C4-2B (cell line): Measurements from ENCODE around the gene ZFAND2B.

Experiments used
- H3K27ac ChIP-seq: fragments of 450-650 bp; 2 replicates; pipeline ENCODE4 v1.5.1; 2017
- CTCF ChIP-seq: fragments of 450-650 bp; conservative IDR thresholded peaks from 2 replicates; pipeline ENCODE4 v1.5.1; 2017; ENCODE audit warnings: mild to moderate bottlenecking
- ZFX ChIP-seq: fragments of 450-650 bp; IDR thresholded peaks from 2 replicates; pipeline ENCODE4 v1.6.1; 2017

The ZFAND2B gene

DNA sequence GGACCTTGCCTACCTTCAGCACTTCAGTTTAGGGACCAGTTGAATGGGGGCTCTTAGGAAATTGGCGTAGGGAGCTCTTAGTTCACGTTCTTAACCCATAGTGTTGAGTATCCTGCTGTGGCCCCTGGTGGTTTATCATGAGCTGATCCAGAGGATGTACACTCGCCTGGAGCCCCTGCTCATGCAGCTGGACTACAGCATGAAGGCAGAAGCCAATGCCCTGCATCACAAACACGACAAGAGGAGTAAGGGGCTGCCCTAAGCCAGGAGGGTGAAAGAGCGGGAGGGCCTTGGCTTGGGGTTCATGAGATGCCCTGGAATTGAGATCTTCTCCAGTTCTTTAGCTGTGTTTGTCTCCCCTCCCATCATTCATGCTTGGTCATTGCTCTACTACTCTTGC lies 25.6 kb upstream of the ZFAND2B start:
- TF ChIP-seq ZFX (no peak), CTCF (no peak)
- H3K27ac ChIP-seq: no peak overlapping the region

GRCh38 chr2:219181531-219181930 lies 25.1 kb upstream of the ZFAND2B start:
- H3K27ac ChIP-seq: no peak overlapping the region
- TF ChIP-seq ZFX: no peak
- no peak for TF ChIP-seq CTCF

- no peak for TF ChIP-seq ZFX
- TF ChIP-seq CTCF: no peak
- no peak overlapping the region for H3K27ac ChIP-seq
Observed at GRCh38 chr2:219182331-219183150, 24.0 kb upstream of the ZFAND2B start.

- TF ChIP-seq ZFX (no peak), CTCF (no peak)
- no peak overlapping the region for H3K27ac ChIP-seq
Observed at GRCh38 chr2:219183151-219183772, 23.3 kb upstream of the ZFAND2B start.

DNA sequence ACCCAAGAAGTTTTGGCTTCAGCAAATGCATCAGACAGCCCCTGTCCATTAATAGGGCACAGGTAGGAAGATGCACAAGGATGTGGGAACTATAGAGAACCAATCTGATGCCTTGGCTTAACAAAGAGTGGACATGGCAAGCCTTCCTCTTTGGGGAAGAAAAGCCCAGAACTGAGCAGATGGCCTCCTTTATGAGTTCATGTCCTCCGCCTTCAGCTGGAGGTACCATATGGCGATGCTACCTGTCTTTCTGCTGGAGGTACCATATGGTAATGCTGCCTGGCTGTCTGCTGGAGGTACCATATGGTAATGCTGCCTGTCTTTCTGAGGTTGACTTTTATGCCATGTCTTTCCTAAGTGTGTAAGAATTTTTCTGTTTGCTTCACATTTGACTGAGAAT lies 22.5 kb upstream of the ZFAND2B start:
- no peak for TF ChIP-seq ZFX
- TF ChIP-seq CTCF: no peak

GRCh38 chr2:219186754-219187456 lies 19.7 kb upstream of the ZFAND2B start:
- TF ChIP-seq CTCF (no peak), ZFX (no peak)
- no peak overlapping the region for H3K27ac ChIP-seq

More for the DNA sequence above, 22.5 kb upstream of the ZFAND2B start:
- H3K27ac ChIP-seq: no peak overlapping the region

DNA sequence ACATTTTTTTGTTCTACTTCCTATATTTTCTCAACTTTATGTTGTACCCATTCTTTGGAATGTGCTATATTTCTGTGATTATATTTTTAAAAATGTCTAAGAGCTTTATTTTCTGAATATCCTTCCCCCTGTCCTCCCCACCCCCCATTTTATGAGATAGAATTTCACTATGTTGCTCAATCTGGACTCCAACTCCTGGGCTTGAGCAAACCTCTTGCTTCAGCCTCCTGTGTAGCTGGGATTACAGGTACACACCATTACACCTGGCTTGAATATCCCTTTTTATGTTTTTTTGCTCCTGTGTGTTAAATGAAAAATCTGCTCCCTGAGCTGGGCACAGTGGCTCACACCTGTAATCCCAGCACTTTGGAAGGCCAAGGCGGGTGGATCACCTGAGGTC lies 9.2 kb upstream of the ZFAND2B start:
- no peak overlapping the region for H3K27ac ChIP-seq
- no peak for TF ChIP-seq ZFX
- TF ChIP-seq CTCF: no peak
